Stimulated activated CD4-positive, alpha-beta T cell treated with anti-CD3 and anti-CD28 coated beads, Interleukin-12 subunit alpha, Interleukin-12 subunit beta, amount 100 ng/mL, for 24 hours (primary cell): ENCODE results near the gene IGF2R.
"Not testable (repeated sequence)": the region's sequence is repeated elsewhere in the genome, so short reads cannot be mapped to it uniquely, and the experiment has no call there.

Source experiments
- DNase-seq, 2 experiments: peaks; one replicate each; pipeline ENCODE4 v3.0.0-alpha.2; 2020; ENCODE audit warnings: low read depth in 2 of 2

The IGF2R gene

GRCh38 chr6:159953091-159953601, 15.7 kb upstream of the IGF2R start:
- DNase-seq = no peak

DNA sequence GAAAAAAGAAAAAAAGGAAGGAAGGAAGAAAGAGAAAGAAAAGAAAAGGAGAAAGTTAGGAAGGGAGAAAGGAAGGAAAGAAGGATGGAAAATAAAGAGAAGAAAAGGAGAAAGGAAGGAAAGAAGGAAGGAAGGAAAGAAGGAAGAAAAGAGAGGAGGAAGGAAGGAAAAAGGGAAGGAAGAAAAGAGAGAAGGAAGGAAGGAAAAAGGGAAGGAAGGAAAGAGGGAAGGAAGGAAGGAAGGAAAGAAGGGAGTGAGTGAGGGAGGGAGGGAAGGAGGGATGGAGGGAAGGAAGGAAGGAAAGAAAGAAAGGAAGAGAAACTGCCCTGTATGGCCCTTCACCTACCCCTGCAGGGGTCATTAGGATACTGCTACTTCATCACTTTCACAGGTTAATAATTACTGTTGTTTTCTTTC, 12.9 kb upstream of the IGF2R start:
- no peak for DNase-seq

DNA sequence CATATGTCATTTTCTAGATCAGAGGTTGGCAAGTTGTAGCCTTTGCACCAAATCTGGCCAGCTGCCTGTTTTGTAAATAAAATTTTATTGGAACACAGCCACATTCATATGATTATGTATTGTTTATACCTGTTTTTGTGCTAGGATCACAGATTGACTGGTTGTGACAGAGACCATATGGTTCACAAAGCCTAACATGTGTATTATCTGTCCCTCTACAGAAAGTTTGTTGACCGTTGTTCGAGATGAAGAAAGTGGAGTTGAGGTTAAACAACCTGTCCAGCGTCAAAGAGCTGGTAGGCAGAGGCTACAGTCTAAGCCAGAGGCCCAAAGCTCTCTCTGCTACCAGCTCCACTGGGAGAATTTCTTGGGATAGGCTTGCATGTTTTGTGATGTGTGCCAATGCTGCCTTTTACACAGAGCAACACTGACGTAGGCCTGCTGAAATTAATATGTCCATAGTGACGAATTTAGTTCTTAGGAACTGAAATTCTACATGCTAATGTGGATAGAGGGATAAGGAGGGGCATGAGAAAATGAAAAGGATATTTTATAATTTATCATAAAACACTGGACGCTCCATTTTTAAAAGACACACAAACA, 11.7 kb upstream of the IGF2R start:
- no peak for DNase-seq

- no peak for DNase-seq
Measured at GRCh38 chr6:159959165-159959975, 9.5 kb upstream of the IGF2R start.

GRCh38 chr6:159959976-159960384, 8.9 kb upstream of the IGF2R start:
- no peak for DNase-seq

DNA sequence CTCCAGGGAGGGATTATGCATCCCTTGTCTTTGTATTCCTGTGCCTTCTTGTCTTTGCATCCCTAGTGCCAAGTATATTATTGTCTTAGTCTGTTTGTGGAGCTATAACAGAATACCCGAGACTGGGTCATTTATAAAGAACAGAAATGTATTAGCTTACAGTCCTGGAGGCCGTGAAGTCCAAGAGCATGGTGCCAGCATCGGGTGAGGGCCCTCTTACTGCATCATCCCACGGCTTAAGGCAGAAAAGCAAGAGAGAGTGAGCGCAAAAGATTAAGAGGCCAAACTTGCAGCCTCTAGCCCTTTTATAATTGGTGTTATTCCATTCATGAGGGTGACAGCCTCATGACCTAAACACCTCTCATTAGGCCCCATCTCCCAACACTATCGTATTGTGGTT, 8.4 kb upstream of the IGF2R start:
- DNase-seq = no peak

DNA sequence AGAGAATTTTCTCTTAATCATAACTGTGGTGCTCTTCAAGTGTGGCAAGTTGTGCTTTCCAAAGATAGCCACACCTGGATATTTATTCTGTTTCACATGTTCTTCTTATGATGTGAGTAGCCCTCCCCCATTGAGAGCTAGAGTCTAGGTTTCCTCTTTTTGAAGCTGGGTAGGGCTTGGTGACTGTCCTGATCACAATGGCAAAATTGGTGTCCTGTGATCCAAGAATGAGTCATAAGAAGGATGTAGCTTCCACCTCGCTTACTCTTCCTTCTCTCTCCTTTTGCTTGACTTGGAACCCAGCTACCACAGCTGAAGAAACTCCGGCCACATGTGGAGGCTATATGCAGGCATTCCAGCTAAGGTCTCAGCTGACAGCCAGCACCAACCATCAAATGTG, 7.4 kb upstream of the IGF2R start:
- DNase-seq = no peak

DNA sequence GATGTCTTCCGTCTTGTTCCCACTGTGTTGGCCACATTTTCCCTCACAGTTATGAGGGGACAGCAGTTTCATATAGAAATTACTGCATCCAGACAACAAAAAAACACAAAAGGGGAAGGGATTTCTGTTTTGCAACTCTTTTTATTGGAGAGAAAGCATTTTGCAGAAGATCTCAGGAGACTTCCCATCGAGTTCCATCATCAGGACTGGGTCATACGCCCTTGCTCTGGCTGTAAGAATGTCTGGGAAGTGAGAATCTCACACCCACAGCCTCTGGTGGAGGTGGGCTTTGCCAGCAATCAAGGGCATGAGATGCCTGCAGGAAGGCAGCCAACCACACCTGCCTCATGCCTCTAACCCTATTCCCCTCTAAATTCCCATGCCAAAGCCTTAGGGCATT, 5.8 kb upstream of the IGF2R start:
- no peak for DNase-seq

GRCh38 chr6:159964046-159964445, 4.8 kb upstream of the IGF2R start:
- DNase-seq = no peak

DNA sequence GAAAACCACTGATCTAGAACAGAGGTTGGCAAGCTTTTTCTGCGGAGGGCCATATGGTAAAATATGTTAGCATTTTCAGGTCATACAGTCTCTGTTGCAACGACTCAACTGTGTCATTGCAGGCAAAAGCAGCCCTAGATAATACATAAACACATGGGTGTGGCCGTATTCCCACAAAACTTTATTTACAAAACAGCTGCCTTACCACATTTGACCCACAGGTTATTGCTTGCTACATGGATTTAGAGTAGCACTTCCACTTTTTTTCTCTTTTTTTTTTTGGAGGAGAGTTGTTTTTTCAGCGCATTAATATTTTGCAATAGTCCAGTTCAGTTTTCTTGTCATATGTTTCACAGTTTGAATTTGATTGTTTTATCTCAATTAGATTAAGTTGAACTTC, 2.5 kb upstream of the IGF2R start:
- DNase-seq = no peak

DNA sequence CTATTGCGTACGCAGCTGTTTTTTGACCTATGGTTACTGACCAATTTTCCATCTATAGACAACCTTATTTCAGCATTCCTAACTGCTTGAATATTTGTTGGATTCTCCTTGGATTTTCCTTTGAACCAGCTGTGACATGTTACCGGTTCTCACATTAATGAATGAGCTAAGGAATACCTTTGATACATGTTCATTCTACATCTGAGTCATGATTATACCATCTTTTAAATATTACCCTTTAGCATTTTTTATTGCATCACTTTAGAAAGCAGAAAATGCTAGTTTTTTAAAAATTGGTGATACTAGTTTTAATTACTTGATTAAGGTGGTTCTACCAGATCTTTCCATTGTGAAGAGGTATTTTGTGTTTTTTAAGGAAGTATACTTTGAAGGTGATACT, 1.9 kb upstream of the IGF2R start:
- no peak for DNase-seq

- DNase-seq = not testable (repeated sequence)
Measured at GRCh38 chr6:159967621-159968020, 1.3 kb upstream of the IGF2R start.

DNA sequence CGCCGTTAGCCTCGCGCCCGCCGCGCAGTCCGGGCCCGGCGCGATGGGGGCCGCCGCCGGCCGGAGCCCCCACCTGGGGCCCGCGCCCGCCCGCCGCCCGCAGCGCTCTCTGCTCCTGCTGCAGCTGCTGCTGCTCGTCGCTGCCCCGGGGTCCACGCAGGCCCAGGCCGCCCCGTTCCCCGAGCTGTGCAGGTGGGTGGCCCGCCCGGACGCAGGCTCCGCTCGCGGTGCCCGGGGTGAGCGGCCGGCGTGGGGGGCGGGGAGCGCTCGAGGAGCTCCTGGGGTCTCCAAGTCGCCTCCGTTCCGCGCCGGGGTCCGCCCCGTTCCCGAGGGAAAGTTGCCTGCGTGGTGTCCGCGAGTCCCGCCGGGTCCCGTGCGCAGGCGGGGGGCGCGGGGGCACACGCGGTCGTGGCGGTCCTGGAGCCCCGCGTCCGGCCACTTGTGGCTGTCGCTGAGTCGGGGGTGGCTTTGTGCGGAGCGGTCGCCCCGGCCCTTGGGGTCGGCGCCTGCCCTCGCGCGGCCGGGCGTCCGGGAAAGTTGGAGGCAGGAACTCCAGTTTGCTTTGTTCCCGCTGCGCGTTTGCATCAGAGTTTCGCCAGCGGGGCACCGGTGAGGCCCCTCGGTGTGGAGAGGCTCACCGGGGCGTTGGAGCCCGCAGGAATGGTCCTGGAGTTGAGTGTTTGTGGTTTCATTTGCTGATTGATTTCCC, 476 bp downstream of the IGF2R start:
- DNase-seq = peak in 1 of 2 experiments; percentile 17

DNA sequence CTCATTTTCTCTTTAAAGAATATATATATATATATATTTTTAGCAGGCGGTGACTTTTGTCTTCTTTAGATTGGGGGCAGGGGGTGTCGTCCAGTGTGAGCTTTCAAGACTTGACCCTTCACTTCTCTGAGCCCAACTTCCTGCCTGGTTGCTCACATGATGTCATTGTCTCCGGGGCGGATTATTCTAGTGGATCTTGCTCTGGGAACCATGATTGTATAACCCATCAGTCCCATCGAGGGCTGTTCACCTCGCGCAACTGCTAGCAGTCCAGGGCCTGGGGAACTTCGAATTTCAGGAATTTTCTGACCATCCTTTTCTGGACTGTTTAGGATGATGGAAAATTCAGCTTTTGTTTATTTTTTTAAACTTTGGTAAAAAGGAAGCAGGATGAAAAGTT, 1.0 kb downstream of the IGF2R start:
- DNase-seq = no peak

GRCh38 chr6:159970659-159971063, 1.8 kb downstream of the IGF2R start:
- DNase-seq = no peak

DNA sequence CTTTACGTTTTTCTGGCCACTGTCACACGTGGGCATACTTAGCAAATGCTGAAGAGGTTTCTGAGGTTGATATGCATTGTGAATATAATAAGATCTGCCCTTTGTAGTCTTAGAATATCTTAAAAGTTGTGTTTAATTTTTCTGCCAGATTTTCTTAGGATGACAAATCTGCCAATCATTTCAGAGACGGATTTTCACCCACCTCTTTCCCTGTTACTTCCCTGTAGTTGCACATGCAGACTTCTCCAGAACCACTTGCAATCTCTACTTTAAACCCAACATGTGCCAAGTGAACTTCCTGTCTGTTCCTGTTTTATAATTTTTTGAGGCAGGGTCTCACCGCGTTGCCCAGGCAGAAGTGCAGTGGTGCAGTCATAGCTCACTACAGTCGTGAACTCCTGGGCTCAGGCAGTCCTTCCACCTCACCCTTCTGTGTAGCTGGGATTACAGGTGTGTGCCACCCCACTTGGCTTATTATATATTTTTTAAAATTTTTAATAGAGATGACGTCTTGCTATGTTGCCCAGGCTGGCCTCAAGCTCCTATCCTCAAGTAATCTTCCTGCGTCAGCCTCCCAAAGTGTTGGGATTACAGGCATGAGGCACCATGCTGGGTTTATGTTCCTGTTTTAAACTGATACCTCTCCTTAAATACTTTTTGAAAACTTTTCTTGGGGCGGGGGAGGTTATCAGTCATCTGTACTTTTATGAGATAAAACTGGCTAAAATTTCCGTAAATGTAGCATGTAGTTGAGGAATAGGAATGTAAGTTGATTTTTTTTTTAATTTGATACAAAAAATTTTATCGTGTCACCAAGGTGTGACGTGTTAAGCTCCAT, 2.7 kb downstream of the IGF2R start:
- no peak for DNase-seq

DNA sequence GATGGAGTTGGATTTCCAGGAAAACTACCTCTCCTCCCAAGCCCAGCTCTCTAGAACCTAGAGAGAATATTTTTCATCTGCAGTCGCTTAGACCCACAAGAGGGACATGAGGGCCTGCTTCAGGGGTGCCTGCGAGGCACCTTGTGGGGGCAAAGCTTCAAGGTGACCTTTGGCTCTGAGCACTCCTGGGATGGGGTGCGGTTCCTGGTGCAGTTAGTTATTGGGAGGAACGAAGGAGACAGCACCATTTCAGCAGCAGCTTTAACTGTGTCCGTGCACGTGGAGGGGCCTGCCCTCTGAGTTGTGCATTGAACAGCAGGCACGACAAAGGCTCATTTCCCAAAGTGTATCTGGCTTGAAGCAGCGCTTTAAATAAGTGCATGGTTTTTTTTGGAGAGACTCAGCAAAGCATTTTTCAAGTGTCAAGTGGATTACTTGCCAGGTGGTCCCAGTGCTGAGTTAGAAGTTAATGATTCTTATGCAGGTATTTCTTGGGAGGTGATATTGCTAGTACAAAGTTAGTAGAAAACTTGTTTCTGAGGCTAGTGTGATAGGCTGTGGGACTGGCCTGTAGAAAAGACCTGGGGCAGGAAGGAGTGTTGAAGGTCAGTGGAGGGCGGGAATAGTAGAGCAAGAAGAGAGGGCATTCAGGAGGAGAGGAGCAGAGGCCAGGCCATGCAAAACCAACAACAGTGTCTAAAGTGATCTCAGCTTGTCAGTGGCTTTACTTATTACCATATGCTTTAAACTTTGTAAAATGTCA, 3.8 kb downstream of the IGF2R start:
- DNase-seq = no peak

DNA sequence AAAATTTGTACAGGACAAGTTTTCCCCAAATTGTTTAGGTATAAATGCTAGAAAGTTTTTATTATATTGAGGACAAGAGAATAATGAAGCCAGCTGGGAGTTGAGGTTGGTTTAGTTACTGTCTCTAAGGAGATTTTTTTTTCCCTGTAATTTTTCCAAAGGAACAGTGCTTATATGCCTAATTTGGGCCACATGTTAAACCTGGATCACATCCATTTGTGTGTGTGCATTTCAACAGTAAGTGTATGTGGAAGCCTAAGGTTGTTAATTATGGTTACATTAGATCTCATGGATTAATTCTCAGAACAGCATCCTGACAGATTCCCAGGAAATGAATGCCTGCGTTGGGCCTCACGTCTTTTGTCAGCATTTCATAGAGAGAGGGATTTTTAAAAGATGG, 4.5 kb downstream of the IGF2R start:
- no peak for DNase-seq

GRCh38 chr6:159973951-159974350, 5.1 kb downstream of the IGF2R start:
- DNase-seq = no peak

- DNase-seq = no peak
Measured at GRCh38 chr6:159974932-159975331, 6.0 kb downstream of the IGF2R start.

DNA sequence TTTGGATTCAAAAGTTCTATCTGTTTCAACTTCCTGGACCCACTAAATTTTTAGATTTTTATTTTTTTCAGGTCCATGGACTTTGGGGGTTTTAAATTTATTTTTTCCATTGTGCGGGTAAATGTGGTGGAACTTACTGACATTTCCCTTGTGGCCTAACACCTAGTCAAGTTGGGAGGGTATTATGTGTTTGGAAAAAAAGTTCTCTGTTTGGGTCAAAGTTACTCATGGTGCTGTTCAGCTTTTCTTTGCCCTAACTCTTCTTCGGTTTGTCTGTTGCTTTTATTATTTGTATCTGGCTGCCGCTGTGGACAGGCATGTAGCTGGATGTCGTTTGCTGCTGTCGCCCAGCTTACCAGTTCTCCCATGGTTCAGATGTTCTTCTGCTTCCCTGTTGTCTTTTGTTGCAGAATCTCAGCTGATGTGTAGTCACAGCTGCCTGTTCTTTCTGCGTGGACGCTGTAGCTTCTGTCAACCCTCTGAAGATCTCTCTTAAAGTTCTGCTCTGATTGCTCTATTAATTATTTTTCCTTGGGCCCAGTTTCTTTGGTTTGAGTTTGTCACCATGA, 7.9 kb downstream of the IGF2R start:
- DNase-seq = no peak
